ENCODE data around the gene GRIA4. TPM values are rescaled to one million over a fixed set of nuclear protein-coding genes. Genes with fewer than 3 reads are reported as not detected.

The GRIA4 gene
- total and polyA plus RNA-seq, 4 donors = 0.38 to 3.7 TPM; not detected in 2

GRCh38 chr11:105622016-105622415 is 12.1 kb downstream of the GRIA4 start:
- no peaks in the 10 kb centered on the region for H3K36me3 ChIP-seq (ENCODE audit: control insufficient read depth in 1 of 2, insufficient read depth in 2 of 2, low read length in 1 of 2)
- no peak overlapping the region for H3K4me3 ChIP-seq (ENCODE audit: low read length in 2 of 2)
- no peak overlapping the region for H3K27ac ChIP-seq (ENCODE audit: low read depth in 1 of 2, low read length in 2 of 2)
- intact Hi-C loops (cut with DNase I) = no loop called here
- H3K4me1 ChIP-seq (ENCODE audit: control insufficient read depth in 1 of 2, insufficient read depth in 2 of 2, low read length in 2 of 2) = no peaks in the 10 kb centered on the region
- no peaks in the 10 kb centered on the region for H3K27me3 ChIP-seq (ENCODE audit: control insufficient read depth in 1 of 2, insufficient read depth in 2 of 2, low read length in 1 of 2)
- WGBS, 2 donors = 40 to 41% methylated on average over 2 of the region's 2 CpGs
- DNase-seq (no peak), ATAC-seq (ENCODE audit: low FRiP score) (no peak)
- H3K9me3 ChIP-seq (ENCODE audit: control insufficient read depth, low read length) = peaks cover 1% of the 10 kb centered on the region

GRCh38 chr11:105632316-105632715 is 22.4 kb downstream of the GRIA4 start:
- Histone ChIP-seq H3K36me3 (ENCODE audit: control insufficient read depth in 1 of 2, insufficient read depth in 2 of 2, low read length in 1 of 2) (no peaks in the 10 kb centered on the region), H3K4me1 (ENCODE audit: control insufficient read depth in 1 of 2, insufficient read depth in 2 of 2, low read length in 2 of 2) (no peaks in the 10 kb centered on the region), H3K27ac (ENCODE audit: low read depth in 1 of 2, low read length in 2 of 2) (no peak overlapping the region), H3K27me3 (ENCODE audit: control insufficient read depth in 1 of 2, insufficient read depth in 2 of 2, low read length in 1 of 2) (no peaks in the 10 kb centered on the region), H3K4me3 (ENCODE audit: low read length in 2 of 2) (no peak overlapping the region), H3K9me3 (ENCODE audit: control insufficient read depth, low read length) (no peaks in the 10 kb centered on the region)
- no peak for DNase-seq
- ATAC-seq (ENCODE audit: low FRiP score) = no peak
- intact Hi-C loops (cut with DNase I) = no loop called here

GRCh38 chr11:105635466-105635865 is 25.6 kb downstream of the GRIA4 start:
- Histone ChIP-seq H3K36me3 (ENCODE audit: control insufficient read depth in 1 of 2, insufficient read depth in 2 of 2, low read length in 1 of 2) (no peaks in the 10 kb centered on the region), H3K4me1 (ENCODE audit: control insufficient read depth in 1 of 2, insufficient read depth in 2 of 2, low read length in 2 of 2) (no peaks in the 10 kb centered on the region), H3K27ac (ENCODE audit: low read depth in 1 of 2, low read length in 2 of 2) (no peak overlapping the region), H3K9me3 (ENCODE audit: control insufficient read depth, low read length) (no peaks in the 10 kb centered on the region), H3K4me3 (ENCODE audit: low read length in 2 of 2) (no peak overlapping the region), H3K27me3 (ENCODE audit: control insufficient read depth in 1 of 2, insufficient read depth in 2 of 2, low read length in 1 of 2) (no peaks in the 10 kb centered on the region)
- DNase-seq (no peak), ATAC-seq (ENCODE audit: low FRiP score) (no peak)
- intact Hi-C loops (cut with DNase I) = no loop called here
- WGBS, 2 donors = 11 to 13% methylated on average over 4 of the region's 4 CpGs

GRCh38 chr11:105636496-105636895 is 26.6 kb downstream of the GRIA4 start:
- Histone ChIP-seq H3K4me3 (ENCODE audit: low read length in 2 of 2) (no peak overlapping the region), H3K36me3 (ENCODE audit: control insufficient read depth in 1 of 2, insufficient read depth in 2 of 2, low read length in 1 of 2) (no peaks in the 10 kb centered on the region), H3K27ac (ENCODE audit: low read depth in 1 of 2, low read length in 2 of 2) (no peak overlapping the region), H3K9me3 (ENCODE audit: control insufficient read depth, low read length) (no peaks in the 10 kb centered on the region), H3K27me3 (ENCODE audit: control insufficient read depth in 1 of 2, insufficient read depth in 2 of 2, low read length in 1 of 2) (no peaks in the 10 kb centered on the region), H3K4me1 (ENCODE audit: control insufficient read depth in 1 of 2, insufficient read depth in 2 of 2, low read length in 2 of 2) (no peaks in the 10 kb centered on the region)
- intact Hi-C loops (cut with DNase I) = no loop called here
- 33 to 43% methylated on average over 2 of the region's 2 CpGs for WGBS, 2 donors
- DNase-seq (no peak), ATAC-seq (ENCODE audit: low FRiP score) (no peak)

GRCh38 chr11:105639527-105639926 is 29.7 kb downstream of the GRIA4 start:
- 86 to 91% methylated on average over 1 of the region's 1 CpG for WGBS, 2 donors

GRCh38 chr11:105641433-105641832 is 31.6 kb downstream of the GRIA4 start:
- Histone ChIP-seq H3K27ac (ENCODE audit: low read depth in 1 of 2, low read length in 2 of 2) (no peak overlapping the region), H3K27me3 (ENCODE audit: control insufficient read depth in 1 of 2, insufficient read depth in 2 of 2, low read length in 1 of 2) (no peaks in the 10 kb centered on the region), H3K9me3 (ENCODE audit: control insufficient read depth, low read length) (no peaks in the 10 kb centered on the region), H3K4me1 (ENCODE audit: control insufficient read depth in 1 of 2, insufficient read depth in 2 of 2, low read length in 2 of 2) (no peaks in the 10 kb centered on the region), H3K4me3 (ENCODE audit: low read length in 2 of 2) (no peak overlapping the region), H3K36me3 (ENCODE audit: control insufficient read depth in 1 of 2, insufficient read depth in 2 of 2, low read length in 1 of 2) (no peaks in the 10 kb centered on the region)
- intact Hi-C loops (cut with DNase I) = no loop called here
- DNase-seq (no peak), ATAC-seq (ENCODE audit: low FRiP score) (no peak)

More at GRCh38 chr11:105639527-105639926, 29.7 kb downstream of the GRIA4 start:
- no peak overlapping the region for H3K4me3 ChIP-seq (ENCODE audit: low read length in 2 of 2)
- H3K36me3 ChIP-seq (ENCODE audit: control insufficient read depth in 1 of 2, insufficient read depth in 2 of 2, low read length in 1 of 2) = no peaks in the 10 kb centered on the region
- ATAC-seq (ENCODE audit: low FRiP score) (no peak), DNase-seq (no peak)
- no peaks in the 10 kb centered on the region for H3K4me1 ChIP-seq (ENCODE audit: control insufficient read depth in 1 of 2, insufficient read depth in 2 of 2, low read length in 2 of 2)
- no peaks in the 10 kb centered on the region for H3K9me3 ChIP-seq (ENCODE audit: control insufficient read depth, low read length)
- no peak overlapping the region for H3K27ac ChIP-seq (ENCODE audit: low read depth in 1 of 2, low read length in 2 of 2)
- intact Hi-C loops (cut with DNase I) = no loop called here
- H3K27me3 ChIP-seq (ENCODE audit: control insufficient read depth in 1 of 2, insufficient read depth in 2 of 2, low read length in 1 of 2) = no peaks in the 10 kb centered on the region

GRCh38 chr11:105642870-105643269 is 33.0 kb downstream of the GRIA4 start:
- DNase-seq (no peak), ATAC-seq (ENCODE audit: low FRiP score) (no peak)
- Histone ChIP-seq H3K27me3 (ENCODE audit: control insufficient read depth in 1 of 2, insufficient read depth in 2 of 2, low read length in 1 of 2) (no peaks in the 10 kb centered on the region), H3K4me1 (ENCODE audit: control insufficient read depth in 1 of 2, insufficient read depth in 2 of 2, low read length in 2 of 2) (no peaks in the 10 kb centered on the region), H3K36me3 (ENCODE audit: control insufficient read depth in 1 of 2, insufficient read depth in 2 of 2, low read length in 1 of 2) (no peaks in the 10 kb centered on the region), H3K9me3 (ENCODE audit: control insufficient read depth, low read length) (no peaks in the 10 kb centered on the region), H3K27ac (ENCODE audit: low read depth in 1 of 2, low read length in 2 of 2) (no peak overlapping the region), H3K4me3 (ENCODE audit: low read length in 2 of 2) (no peak overlapping the region)
- intact Hi-C loops (cut with DNase I) = no loop called here

- Histone ChIP-seq H3K4me3 (ENCODE audit: low read length in 2 of 2) (no peak overlapping the region), H3K27me3 (ENCODE audit: control insufficient read depth in 1 of 2, insufficient read depth in 2 of 2, low read length in 1 of 2) (no peaks in the 10 kb centered on the region), H3K27ac (ENCODE audit: low read depth in 1 of 2, low read length in 2 of 2) (no peak overlapping the region), H3K36me3 (ENCODE audit: control insufficient read depth in 1 of 2, insufficient read depth in 2 of 2, low read length in 1 of 2) (no peaks in the 10 kb centered on the region), H3K4me1 (ENCODE audit: control insufficient read depth in 1 of 2, insufficient read depth in 2 of 2, low read length in 2 of 2) (no peaks in the 10 kb centered on the region), H3K9me3 (ENCODE audit: control insufficient read depth, low read length) (no peaks in the 10 kb centered on the region)
- DNase-seq (no peak), ATAC-seq (ENCODE audit: low FRiP score) (no peak)
- intact Hi-C loops (cut with DNase I) = no loop called here
- 68 to 74% methylated on average over 7 of the region's 7 CpGs for WGBS, 2 donors
Observed at GRCh38 chr11:105644839-105645573, 35.1 kb downstream of the GRIA4 start.

- H3K27me3 ChIP-seq (ENCODE audit: control insufficient read depth in 1 of 2, insufficient read depth in 2 of 2, low read length in 1 of 2) = no peaks in the 10 kb centered on the region
- no peaks in the 10 kb centered on the region for H3K4me1 ChIP-seq (ENCODE audit: control insufficient read depth in 1 of 2, insufficient read depth in 2 of 2, low read length in 2 of 2)
- H3K4me3 ChIP-seq (ENCODE audit: low read length in 2 of 2) = no peak overlapping the region
- H3K27ac ChIP-seq (ENCODE audit: low read depth in 1 of 2, low read length in 2 of 2) = no peak overlapping the region
- no peaks in the 10 kb centered on the region for H3K9me3 ChIP-seq (ENCODE audit: control insufficient read depth, low read length)
- no peaks in the 10 kb centered on the region for H3K36me3 ChIP-seq (ENCODE audit: control insufficient read depth in 1 of 2, insufficient read depth in 2 of 2, low read length in 1 of 2)
- intact Hi-C loops (cut with DNase I) = no loop called here
- DNase-seq = no peak
- WGBS, 2 donors = 83 to 90% methylated on average over 1 of the region's 1 CpG
- ATAC-seq (ENCODE audit: low FRiP score) = no peak
Observed at GRCh38 chr11:105647780-105648179, 37.9 kb downstream of the GRIA4 start.

Data from aorta (tissue), 5 donors.